B cell (primary cell): Measurements from ENCODE around the gene EIF4EBP2. TPM values are rescaled to one million over a fixed set of nuclear protein-coding genes. Genes with fewer than 3 reads are reported as not detected.

Source experiments
- ATAC-seq: fragments of 200-7000 bp; cut with Tn5 transposase; one replicate; pipeline ENCODE4 v1.10.0; 2021; ENCODE audit warnings: low read depth, mild to moderate bottlenecking, moderate number of reproducible peaks, moderate library complexity
- CTCF ChIA-PET: fragments of 350-600 bp; sonication (Branson Sonifier 250); formaldehyde crosslinking; loops from one replicate; lab custom pipeline; 2021; ENCODE audit warnings: antibody characterized with exemption, inconsistent platforms; lab: Charles Lee
- POLR2A ChIA-PET: fragments of 350-600 bp; sonication (Branson Sonifier 250); formaldehyde crosslinking; loops from one replicate; lab custom pipeline; 2021; ENCODE audit warnings: antibody characterized with exemption; lab: Charles Lee
- DNase-seq: peaks from one replicate; pipeline ENCODE4 v3.0.0; 2013
- H2AFZ ChIP-seq: 2 replicates; pipeline ENCODE4 v1.6.1; 2012; ENCODE audit warnings: mild to moderate bottlenecking, low read depth, low read length; ENCODE audit not compliant: insufficient read depth, poor library complexity, severe bottlenecking
- H3K27ac ChIP-seq, 2 donors: 1 replicate in 1 of 2; 2 replicates in 1 of 2; pipeline ENCODE4 v1.5.1; 2012 to 2013; ENCODE audit warnings: low read length in 2 of 2, mild to moderate bottlenecking in 2 of 2, moderate library complexity in 1 of 2
- H3K27me3 ChIP-seq, 4 experiments: fragments of 200-600 bp in 1 of 4; sonication (generic) in 1 of 4; replicated peaks in 1 of 4; 1 replicate in 2 of 4; 2 replicates in 2 of 4; pipeline versions ENCODE4 v1.6.1 to v1.7.0; 2013 to 2016; ENCODE audit warnings: low read length in 3 of 4, mild to moderate bottlenecking in 2 of 4, mixed read lengths in 1 of 4, moderate library complexity in 1 of 4; ENCODE audit not compliant: insufficient read depth in 4 of 4, control insufficient read depth in 3 of 4; ENCODE audit errors: control extremely low read depth in 1 of 4
- H3K36me3 ChIP-seq, 2 experiments: replicated peaks in 1 of 2; 1 replicate in 1 of 2; 2 replicates in 1 of 2; pipeline versions ENCODE4 v1.6.1 to v1.7.1; 2013; ENCODE audit warnings: low read length in 1 of 2; ENCODE audit not compliant: insufficient read depth in 2 of 2, control insufficient read depth in 1 of 2; ENCODE audit errors: control extremely low read depth in 1 of 2, extremely low read depth in 1 of 2
- H3K4me1 ChIP-seq, 2 donors: fragments of 200-600 bp in 1 of 2; sonication (generic) in 1 of 2; 1 replicate in 1 of 2; 2 replicates in 1 of 2; pipeline versions ENCODE4 v1.5.1 to v1.6.1; 2013 to 2017; ENCODE audit warnings: low read length in 2 of 2; ENCODE audit not compliant: control insufficient read depth in 2 of 2, insufficient read depth in 2 of 2
- H3K4me2 ChIP-seq: replicated peaks from 2 replicates; pipeline ENCODE3; 2012; ENCODE audit warnings: mild to moderate bottlenecking, low read depth, low read length; ENCODE audit not compliant: poor library complexity, severe bottlenecking
- H3K4me3 ChIP-seq, 5 experiments: fragments of 200-600 bp in 1 of 5; sonication (generic) in 1 of 5; 1 replicate in 3 of 5; 2 replicates in 2 of 5; pipeline versions ENCODE4 v1.5.1 to v1.7.0; 2011 to 2016; ENCODE audit warnings: low read length in 4 of 5, mild to moderate bottlenecking in 4 of 5, low read depth in 2 of 5, control low read depth in 1 of 5, moderate library complexity in 1 of 5; ENCODE audit not compliant: insufficient read depth in 1 of 5; ENCODE audit errors: control extremely low read depth in 1 of 5, extremely low read depth in 1 of 5
- H3K79me2 ChIP-seq: fragments of 200-600 bp; sonication (generic); one replicate; pipeline ENCODE4 v1.6.0; 2016; ENCODE audit warnings: low read length; ENCODE audit not compliant: control insufficient read depth, insufficient read depth
- H3K9ac ChIP-seq: fragments of 200-600 bp; sonication (generic); 2 replicates; pipeline ENCODE4 v1.6.1; 2017; ENCODE audit warnings: mild to moderate bottlenecking, low read length, moderate library complexity
- H3K9me3 ChIP-seq, 3 donors: one replicate each; pipeline versions ENCODE4 v1.6.1 to v1.7.1; 2013; ENCODE audit warnings: low read length in 2 of 3; ENCODE audit not compliant: control insufficient read depth in 2 of 3, insufficient read depth in 1 of 3; ENCODE audit errors: control extremely low read depth in 1 of 3
- H4K20me1 ChIP-seq: 2 replicates; pipeline ENCODE4 v1.6.0; 2012; ENCODE audit warnings: mild to moderate bottlenecking, low read length; ENCODE audit not compliant: insufficient read depth, control insufficient read depth, poor library complexity, severe bottlenecking
- H3K27ac Mint-ChIP-seq: one replicate; pipeline ENCODE4 v1.8.0; 2021; ENCODE audit warnings: mixed read lengths
- H3K27me3 Mint-ChIP-seq: one replicate; pipeline ENCODE4 v1.8.0; 2021; ENCODE audit warnings: mixed read lengths
- H3K4me1 Mint-ChIP-seq: one replicate; pipeline ENCODE4 v1.8.0; 2021; ENCODE audit warnings: mixed read lengths
- H3K4me3 Mint-ChIP-seq: one replicate; pipeline ENCODE4 v1.8.0; 2021; ENCODE audit warnings: mixed read lengths
- H3K9me3 Mint-ChIP-seq: one replicate; pipeline ENCODE4 v1.8.0; 2022; ENCODE audit warnings: mixed read lengths; ENCODE audit not compliant: insufficient read depth
- CTCF ChIP-seq: fragments of 200-600 bp; IDR thresholded peaks from one replicate; pipeline ENCODE4 v1.8.0; 2022; ENCODE audit warnings: antibody characterized with exemption, mild to moderate bottlenecking
- EZH2 ChIP-seq: IDR thresholded peaks from 2 replicates; pipeline ENCODE4 v1.6.1; 2012; ENCODE audit warnings: borderline replicate concordance, low read depth, mild to moderate bottlenecking, moderate library complexity, low read length; ENCODE audit not compliant: insufficient read depth, poor library complexity, severe bottlenecking
- WGBS: methylation state at CpG from one replicate; pipeline ENCODE4 v1.1.5; 2013; ENCODE audit warnings: missing lambda C conversion rate; ENCODE audit not compliant: insufficient coverage; 5-methylcytosine and 5-hydroxymethylcytosine counted together
- intact Hi-C: fragments of 100-400 bp; cut with micrococcal nuclease; formaldehyde crosslinking; loops from one replicate; pipeline ENCODE4 v1.10.0; 2022
- polyA plus RNA-seq: library from polyadenylated mRNA; depleted of rRNA; stranded (reverse); fragments of >200 nt; gene quantifications from 2 replicates; pipeline ENCODE4 v1.2.3, GENCODE V29; 2012
- total RNA-seq, 2 donors: library from RNA; stranded (reverse); fragments of 120-200 nt in 1 of 2; gene quantifications; 1 replicate in 1 of 2; 2 replicates in 1 of 2; pipeline versions ENCODE4 v1.2.3 to v1.2.4, GENCODE V29; 2013 to 2022

Gene EIF4EBP2
- total and polyA plus RNA-seq, 2 donors (not counting 1 experiment from before 2014, with no cell fraction given) = 8.7 to 37.8 TPM

GRCh38 chr10:70379581-70380176 lies 24.3 kb upstream of the EIF4EBP2 start:
- peak; percentile 43 for TF ChIP-seq CTCF
- no peak for TF ChIP-seq EZH2
- H3K9me3 ChIP-seq = peaks cover 0 to 15% (median 6%) of the 10 kb centered on the region in 3 donors
- H3K27ac ChIP-seq = no peak overlapping the region
- no peak overlapping the region for H2AFZ ChIP-seq
- ATAC-seq (no peak), DNase-seq (no peak)
- H3K79me2 ChIP-seq = no peaks in the 10 kb centered on the region
- H3K27ac Mint-ChIP-seq = no peak overlapping the region
- CTCF ChIA-PET = interaction anchor here (1.0 to 2.5 kb wide), 5 partner anchors 10 to 158 kb away, joined by 3 to 10 read pairs (median 3); no protein-coding TSS in a partner anchor
- POLR2A ChIA-PET = no interaction called here
- H3K4me3 ChIP-seq = no peak overlapping the region
- 100% methylated on average over 9 of the region's 14 CpGs for WGBS
- no peaks in the 10 kb centered on the region for H3K36me3 ChIP-seq
- H3K4me1 Mint-ChIP-seq = peaks cover 12% of the 10 kb centered on the region
- no peaks in the 10 kb centered on the region for H4K20me1 ChIP-seq
- intact Hi-C loops = loop anchor here (5.0 kb wide), 1 partner anchor 147 kb away; the partner anchor contains the start of gene PPA1
- H3K27me3 ChIP-seq = peaks cover 0 to 23% (median 3%) of the 10 kb centered on the region in 4 experiments
- H3K4me2 ChIP-seq = no peak overlapping the region
- H3K9me3 Mint-ChIP-seq = peaks cover 7% of the 10 kb centered on the region
- no peak overlapping the region for H3K4me3 Mint-ChIP-seq
- H3K4me1 ChIP-seq = peaks cover 7 to 14% of the 10 kb centered on the region in 2 donors
- H3K9ac ChIP-seq = no peak overlapping the region
- H3K27me3 Mint-ChIP-seq = peaks cover 3% of the 10 kb centered on the region
